Stimulated activated CD8-positive, alpha-beta memory T cell treated with anti-CD3 and anti-CD28 coated beads, Interleukin-4, amount 100 ng/mL, for 24 hours (primary cell): Measurements from ENCODE around the gene PCDH1.
"Not testable (repeated sequence)": the region's sequence is repeated elsewhere in the genome, so short reads cannot be mapped to it uniquely, and the experiment has no call there.

Experiments
- DNase-seq: peaks from one replicate; pipeline ENCODE4 v3.0.0-alpha.2; 2020; ENCODE audit warnings: low read depth

The PCDH1 gene

DNA sequence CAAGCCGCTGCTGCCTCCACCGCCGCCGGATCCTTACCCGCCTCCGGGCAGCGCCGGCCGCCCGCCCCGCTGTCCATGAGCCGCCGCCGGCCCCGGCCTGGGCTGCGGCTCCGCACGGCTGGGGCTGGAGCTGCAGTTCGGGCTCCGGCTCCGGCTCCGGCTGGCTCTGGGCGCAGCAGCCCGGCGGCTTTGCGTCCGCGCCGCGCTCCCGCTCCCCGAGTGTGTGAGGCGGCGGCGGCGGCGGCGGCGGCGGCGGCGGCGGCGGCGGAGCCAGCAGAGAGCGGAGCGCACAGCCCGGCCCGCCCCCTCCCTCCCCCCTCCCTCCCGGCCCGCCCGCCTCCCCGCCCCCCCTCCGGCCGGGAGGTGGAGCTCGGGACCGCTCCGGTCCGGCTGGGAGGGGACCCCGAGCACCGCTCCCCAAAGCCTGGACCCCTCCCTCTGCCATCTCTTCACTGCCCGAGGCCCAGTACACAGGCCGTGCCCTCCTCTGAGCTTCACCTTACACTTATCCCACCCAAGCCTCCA, at the start of gene PCDH1:
PCDH1 (minus strand) TSS at position 225 of the 525 bp plus-strand sequence; CDS start at position 77, 148 bp downstream.
- no peak for DNase-seq

DNA sequence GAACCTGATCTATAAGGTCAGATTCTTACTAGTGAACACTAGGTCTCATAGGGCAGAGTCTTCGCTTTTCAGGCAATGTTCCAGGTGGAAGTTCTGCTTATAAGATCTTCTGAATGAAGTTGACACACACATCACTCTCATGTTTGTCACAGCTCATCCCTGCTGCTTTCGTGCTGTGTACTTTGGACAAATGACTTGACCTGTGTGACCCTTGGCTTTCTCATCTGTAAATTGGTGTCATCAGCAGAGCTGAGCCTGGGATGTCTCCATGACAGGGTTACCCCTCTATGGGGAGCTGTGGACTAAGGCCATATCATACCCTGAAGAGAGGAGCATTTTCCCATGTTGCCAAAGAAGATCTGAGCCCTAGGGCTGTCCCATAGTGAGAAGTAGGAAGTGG, 48.2 kb upstream of the PCDH1 start:
- no peak for DNase-seq

- peak; percentile 86 for DNase-seq
Measured at GRCh38 chr5:141923448-141924313, 45.5 kb upstream of the PCDH1 start, which contains the start of gene DELE1. Gene DELE1, plus strand, starts transcription at chr5:141923871. Its CDS starts 71 bp downstream, at chr5:141923942.

DNA sequence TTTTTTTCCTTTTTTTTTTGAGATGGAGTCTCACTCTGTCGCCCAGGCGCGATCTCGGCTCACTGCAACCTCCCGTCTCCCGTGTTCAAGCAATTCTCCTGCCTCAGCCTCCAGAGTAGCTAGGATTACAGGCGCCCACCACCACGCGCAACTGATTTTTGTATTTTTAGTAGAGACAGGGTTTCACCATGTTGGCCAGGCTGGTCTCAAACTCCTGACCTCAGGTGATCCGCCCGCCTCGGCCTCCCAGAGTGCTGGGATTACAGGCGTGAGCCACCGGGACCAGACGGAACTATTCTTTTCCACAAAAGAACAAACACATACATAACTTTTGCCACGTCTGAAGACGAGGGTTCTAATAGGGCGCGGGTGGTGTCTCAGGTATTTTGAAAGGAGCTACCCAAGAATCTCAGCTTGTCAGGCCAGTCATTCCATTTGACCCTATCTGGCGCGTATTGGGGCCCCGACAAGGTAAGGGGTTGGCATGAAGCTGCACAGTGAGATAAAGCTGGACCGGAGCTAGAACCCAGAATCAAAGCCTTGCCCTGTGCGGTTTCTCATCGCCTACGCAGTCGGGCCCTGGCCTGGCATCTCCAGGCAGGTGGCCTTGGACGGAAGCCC, 44.7 kb upstream of the PCDH1 start:
- DNase-seq, result not testable (repeated sequence)

DNA sequence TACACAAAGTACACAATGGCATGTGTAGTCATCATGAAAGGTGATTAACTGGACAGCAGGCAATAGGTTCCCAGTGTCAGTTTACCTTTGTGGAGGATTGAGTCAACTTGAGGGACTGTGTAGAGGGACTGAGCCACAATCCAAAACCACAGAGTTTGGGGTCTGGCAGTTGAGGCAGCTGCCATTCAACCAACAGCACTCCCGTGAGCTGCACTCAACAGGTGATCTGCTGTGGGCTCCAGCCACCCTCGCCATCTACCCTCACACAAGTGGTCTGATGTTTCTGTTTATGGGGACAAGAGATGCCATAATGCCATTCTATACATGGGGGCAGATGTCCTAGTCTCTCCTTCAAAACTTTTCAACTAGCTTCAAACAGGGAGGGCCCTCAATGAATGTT, 42.6 kb upstream of the PCDH1 start:
- DNase-seq, result no peak

DNA sequence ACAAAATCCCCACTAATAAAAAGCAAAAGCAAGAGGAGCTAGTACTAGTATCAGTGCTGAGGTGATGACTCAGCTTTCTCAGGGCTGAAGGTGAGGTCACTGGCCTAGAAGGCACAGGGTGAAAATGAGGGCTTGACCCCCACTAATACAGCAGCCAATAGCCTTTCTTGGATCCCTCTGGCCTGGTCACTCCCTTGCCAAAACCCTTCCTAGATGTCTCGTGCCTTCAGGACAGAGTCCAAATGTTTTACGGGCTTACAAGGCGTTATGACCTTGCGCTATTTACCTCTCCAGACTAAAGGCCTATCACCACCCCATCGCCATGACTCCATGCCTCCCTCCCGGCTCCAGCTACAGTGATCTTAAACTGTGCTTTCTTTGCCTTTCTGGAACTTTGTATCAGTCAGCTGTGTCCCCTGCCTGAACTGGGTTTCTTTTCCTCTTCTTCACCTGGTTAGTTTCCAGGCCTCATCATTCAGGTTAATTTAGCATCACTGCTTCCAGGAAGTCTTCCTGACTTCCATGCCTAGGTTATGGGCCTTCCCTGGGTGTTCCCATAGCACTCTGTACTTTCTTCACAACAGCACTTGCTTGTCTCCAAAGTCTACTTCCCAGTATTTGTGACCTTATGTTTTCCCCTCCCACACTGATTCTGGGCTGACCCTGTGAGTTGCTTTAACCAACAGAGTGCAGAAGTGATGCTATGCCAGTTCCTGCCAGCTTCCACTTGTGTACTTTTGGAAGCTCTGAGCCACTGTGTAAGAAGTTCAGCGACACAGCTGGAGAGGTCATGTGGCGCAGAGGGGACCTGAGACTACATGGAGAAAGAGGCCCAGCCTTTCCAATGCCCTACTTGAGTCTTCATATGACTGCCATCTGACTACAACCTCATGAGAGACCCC, 41.3 kb upstream of the PCDH1 start:
- DNase-seq, result no peak

- no peak for DNase-seq
Measured at GRCh38 chr5:141917760-141918159, 39.5 kb upstream of the PCDH1 start.

GRCh38 chr5:141916522-141916921, 38.3 kb upstream of the PCDH1 start:
- DNase-seq, result no peak

DNA sequence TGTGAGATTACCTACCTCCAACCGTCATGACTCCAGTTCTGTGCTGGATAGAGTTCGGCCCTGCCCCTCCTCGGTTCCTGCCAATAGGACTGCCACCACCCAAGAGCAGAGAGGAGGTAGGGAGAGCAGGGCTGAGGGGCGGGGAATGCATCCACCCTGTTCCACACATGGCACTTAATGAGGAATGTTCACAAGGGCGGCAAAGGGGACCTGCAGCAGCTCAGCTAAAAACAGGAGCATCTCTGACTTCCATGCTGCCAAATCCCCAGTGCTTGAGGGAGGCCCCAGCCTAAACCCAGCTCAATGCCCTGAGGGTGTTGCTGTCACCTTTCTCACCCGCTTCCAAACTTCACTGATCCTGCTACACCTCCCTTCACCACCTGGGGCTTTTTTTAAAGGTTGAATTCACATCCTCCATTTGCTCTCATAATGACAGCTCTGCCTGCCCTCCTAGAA, 37.7 kb upstream of the PCDH1 start:
- DNase-seq, result no peak

GRCh38 chr5:141914797-141915196, 36.6 kb upstream of the PCDH1 start:
- no peak for DNase-seq

GRCh38 chr5:141914199-141914743, 36.1 kb upstream of the PCDH1 start:
- DNase-seq, result no peak

DNA sequence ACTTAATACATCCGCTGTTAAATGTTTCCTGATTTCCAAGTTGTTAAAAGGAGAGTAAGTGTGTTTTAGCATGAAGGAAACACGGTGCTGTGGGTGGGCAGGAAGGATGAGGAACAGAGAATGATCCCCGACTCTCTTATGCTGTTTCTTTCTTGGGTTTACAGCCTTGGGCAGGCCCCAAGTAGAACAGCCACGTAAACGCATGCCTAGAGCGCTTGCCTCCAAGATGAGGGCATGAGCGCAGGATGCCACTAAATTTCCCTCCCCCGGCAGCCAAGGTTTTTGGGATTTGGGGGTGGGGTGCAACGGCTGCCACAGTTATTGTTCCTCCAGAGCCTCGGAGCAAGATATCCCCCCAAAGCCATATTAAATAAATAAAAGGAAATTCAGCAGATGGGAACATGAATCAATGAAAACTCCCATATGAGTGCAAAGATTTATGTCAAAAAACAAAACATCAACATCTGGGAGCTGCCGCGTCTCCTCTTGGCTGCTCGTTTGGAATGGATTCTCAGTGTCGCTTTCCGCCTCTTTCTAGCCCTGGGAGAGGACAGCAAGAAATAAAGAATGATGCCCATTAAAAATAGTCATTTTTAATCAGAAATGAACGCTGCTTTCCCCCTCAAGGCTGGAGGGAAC, 35.5 kb upstream of the PCDH1 start:
- no peak for DNase-seq

DNA sequence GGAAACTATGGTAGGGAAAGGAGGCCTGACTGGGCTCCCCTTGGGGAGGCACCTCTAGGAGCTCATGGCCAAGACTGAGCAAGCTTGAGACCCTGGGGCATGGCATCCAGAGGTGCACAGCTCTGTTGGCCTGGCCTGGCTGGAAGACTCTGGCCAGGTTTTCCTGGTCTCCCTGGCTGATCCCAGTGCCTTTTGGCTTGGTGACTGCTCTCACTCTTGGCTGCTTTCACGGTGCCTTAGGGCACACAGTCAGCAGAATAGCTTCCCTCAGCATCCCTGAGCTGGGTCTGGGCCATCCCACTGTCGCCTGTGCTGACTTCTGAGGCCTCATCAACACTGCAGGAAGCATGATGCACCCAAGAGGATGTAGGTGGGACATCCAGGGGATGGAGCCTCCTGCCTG, 32.1 kb upstream of the PCDH1 start:
- DNase-seq, result no peak

GRCh38 chr5:141909212-141909611, 31.0 kb upstream of the PCDH1 start:
- no peak for DNase-seq

DNA sequence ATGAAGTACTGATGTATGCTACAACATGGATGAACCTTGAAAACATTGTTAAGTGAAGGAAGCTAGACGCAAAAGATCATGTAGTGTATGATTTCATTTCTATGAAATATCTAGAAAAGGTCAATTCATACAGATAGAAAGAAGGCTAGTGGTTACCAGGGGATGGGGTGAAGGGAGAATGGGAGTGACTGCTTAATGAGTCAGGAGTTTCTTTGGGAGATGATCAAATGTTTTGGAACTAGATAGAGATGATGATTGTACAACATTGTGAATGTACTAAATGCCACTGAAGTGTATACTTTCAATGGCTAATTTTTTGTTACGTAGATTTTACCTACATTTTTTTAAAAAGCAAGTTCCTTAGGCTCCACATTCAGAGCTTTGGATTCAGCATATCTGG, 30.6 kb upstream of the PCDH1 start:
- no peak for DNase-seq

- no peak for DNase-seq
Measured at GRCh38 chr5:141906972-141907371, 28.8 kb upstream of the PCDH1 start.

DNA sequence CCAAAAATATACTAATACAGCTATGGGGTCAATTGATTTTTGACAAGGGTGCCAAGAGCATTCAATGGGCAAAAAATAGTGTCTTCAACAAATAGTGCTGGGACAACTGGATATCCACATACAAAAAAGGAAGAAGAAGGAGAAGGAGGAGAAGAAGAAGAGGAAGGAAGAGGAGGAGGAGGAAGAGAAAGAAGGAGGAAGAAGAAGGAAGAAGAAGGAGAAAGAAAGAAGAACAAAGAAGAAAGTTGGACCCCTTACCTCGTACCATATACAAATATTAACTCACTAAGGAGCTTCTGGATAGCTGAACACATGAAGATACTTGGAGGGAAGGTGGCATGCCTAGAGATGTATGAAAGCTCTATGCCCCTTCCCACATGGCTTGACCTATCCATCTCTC, 28.3 kb upstream of the PCDH1 start:
- no peak for DNase-seq

- DNase-seq, result no peak
Measured at GRCh38 chr5:141904551-141904950, 26.3 kb upstream of the PCDH1 start.

GRCh38 chr5:141903261-141903660, 25.1 kb upstream of the PCDH1 start:
- DNase-seq, result no peak

GRCh38 chr5:141902015-141902814, 24.0 kb upstream of the PCDH1 start:
- DNase-seq, result no peak
